HFF-Myc (cell line): ENCODE data around the gene VPS4A.
"Not testable (repeated sequence)": the region's sequence is repeated elsewhere in the genome, so short reads cannot be mapped to it uniquely, and the experiment has no call there.

Experiments
- DNase-seq: peaks from one replicate; pipeline ENCODE4 v3.0.0-alpha.2; 2011; ENCODE audit warnings: low read depth; ENCODE audit errors: extremely low read depth
- H3K4me3 ChIP-seq: replicated peaks from 2 replicates; pipeline ENCODE4 v1.5.1; 2011; ENCODE audit warnings: low read depth, mild to moderate bottlenecking, control low read depth, low read length
- TF ChIP-seq, protein P1 (sequence below): IDR thresholded peaks from 2 replicates; pipeline ENCODE4 v1.5.1; 2012; ENCODE audit warnings: mild to moderate bottlenecking, low read depth, low read length, control low read depth; ENCODE audit errors: missing control alignments

The VPS4A gene

DNA sequence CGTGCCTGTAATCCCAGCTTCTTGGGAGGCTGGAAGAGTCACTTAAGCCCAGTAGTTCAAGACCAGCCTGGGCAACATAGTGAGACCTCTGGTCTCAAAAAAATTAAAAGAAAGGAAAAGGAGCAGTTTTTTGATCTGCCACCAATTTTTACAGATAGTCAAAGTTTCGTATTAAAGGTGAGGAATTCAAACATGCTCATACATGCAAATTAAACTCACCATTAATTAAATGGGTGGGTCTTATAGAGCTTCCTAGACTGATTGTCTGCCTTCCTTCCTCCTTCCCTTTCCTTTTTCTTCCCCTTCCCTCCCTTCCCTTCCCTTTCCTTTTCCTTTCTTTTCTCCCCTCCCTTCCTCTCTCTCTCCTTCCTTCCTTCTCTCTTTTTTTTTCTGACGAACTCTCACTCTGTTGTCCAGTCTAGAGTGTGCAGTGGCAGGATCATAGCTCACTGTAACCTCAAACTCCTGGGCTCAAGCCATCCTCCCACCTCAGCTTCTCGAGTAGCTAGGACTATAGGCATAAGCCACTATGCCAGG lies 36.4 kb upstream of the VPS4A start:
- no peak for DNase-seq
- TF ChIP-seq, protein P1, sequence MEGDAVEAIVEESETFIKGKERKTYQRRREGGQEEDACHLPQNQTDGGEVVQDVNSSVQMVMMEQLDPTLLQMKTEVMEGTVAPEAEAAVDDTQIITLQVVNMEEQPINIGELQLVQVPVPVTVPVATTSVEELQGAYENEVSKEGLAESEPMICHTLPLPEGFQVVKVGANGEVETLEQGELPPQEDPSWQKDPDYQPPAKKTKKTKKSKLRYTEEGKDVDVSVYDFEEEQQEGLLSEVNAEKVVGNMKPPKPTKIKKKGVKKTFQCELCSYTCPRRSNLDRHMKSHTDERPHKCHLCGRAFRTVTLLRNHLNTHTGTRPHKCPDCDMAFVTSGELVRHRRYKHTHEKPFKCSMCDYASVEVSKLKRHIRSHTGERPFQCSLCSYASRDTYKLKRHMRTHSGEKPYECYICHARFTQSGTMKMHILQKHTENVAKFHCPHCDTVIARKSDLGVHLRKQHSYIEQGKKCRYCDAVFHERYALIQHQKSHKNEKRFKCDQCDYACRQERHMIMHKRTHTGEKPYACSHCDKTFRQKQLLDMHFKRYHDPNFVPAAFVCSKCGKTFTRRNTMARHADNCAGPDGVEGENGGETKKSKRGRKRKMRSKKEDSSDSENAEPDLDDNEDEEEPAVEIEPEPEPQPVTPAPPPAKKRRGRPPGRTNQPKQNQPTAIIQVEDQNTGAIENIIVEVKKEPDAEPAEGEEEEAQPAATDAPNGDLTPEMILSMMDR, result no peak
- no peak overlapping the region for H3K4me3 ChIP-seq

GRCh38 chr16:69276148-69277115 lies 34.7 kb upstream of the VPS4A start:
- H3K4me3 ChIP-seq, result no peak overlapping the region
- peak; percentile 83 for DNase-seq
- TF ChIP-seq, protein P1, result no peak

DNA sequence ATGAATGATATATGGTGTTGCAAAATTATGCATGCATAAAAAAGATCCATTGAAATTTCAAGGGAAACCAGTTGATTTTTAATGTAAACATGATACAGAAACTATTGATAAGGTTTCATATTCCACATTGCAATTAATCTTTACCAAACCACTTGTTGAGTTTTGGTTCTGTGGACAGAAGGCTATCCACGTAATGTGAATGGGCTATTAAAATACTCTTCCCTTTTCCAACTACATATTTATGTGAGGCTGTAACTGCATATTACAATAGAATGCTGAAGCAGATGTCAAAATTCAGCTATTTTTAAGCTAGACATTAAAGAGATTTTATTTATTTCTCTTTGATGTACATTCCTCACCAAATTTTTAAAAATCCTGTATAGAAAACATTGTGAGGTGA lies 33.7 kb upstream of the VPS4A start:
- TF ChIP-seq, protein P1, result no peak
- no peak for DNase-seq
- no peak overlapping the region for H3K4me3 ChIP-seq

DNA sequence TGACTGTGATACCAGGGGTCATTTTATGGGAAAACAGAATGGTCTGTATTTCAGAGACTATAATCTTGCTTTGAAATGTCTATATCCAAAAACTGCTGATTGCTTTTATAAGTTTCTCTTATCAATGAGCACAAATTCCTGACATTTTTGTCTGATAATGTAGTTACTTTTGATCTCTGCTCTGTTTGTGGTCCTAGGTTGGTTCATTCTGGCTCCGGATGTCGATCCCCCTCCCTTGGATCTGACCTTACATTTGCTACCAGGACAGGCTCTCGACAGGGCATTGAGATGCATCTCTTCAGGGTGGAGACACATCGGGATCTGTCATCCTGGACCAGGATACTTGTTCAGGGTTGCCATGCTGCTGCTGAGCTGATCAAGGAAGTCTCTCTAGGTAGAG lies 27.3 kb upstream of the VPS4A start:
- H3K4me3 ChIP-seq, result no peak overlapping the region
- DNase-seq, result no peak
- TF ChIP-seq, protein P1, result no peak

DNA sequence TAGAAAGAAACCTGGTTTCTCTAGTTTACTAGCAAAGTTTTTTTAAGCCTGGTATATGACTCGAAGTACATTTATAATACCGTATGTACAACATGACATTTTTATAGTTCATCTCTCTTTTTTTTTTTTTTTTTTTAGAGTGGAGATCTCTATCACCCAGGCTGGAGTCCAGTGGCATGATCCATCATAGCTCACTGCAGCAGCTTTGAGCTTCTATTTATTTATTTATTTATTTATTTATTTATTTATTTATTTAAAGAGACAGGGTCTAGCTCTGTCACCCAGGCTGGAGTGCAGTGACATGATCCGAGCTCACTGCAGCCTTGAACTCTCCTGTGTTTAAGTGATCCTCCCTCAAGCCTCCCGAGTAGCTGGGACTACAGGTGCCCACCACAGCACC lies 25.9 kb upstream of the VPS4A start:
- no peak for DNase-seq
- no peak overlapping the region for H3K4me3 ChIP-seq
- TF ChIP-seq, protein P1, result no peak

- H3K4me3 ChIP-seq, result no peak overlapping the region
- TF ChIP-seq, protein P1, result peak; percentile 36
- peak; percentile 58 for DNase-seq
Observed at GRCh38 chr16:69286941-69287713, 24.0 kb upstream of the VPS4A start.

GRCh38 chr16:69291657-69292056 lies 19.5 kb upstream of the VPS4A start:
- not testable (repeated sequence) for DNase-seq

More at GRCh38 chr16:69291657-69292056, 19.5 kb upstream of the VPS4A start:
- H3K4me3 ChIP-seq, result not testable (repeated sequence)
